HS-5 (cell line): Measurements from ENCODE around the gene GLUL.
"Not testable (repeated sequence)": the region's sequence is repeated elsewhere in the genome, so short reads cannot be mapped to it uniquely, and the experiment has no call there.

Experiments used
- DNase-seq: peaks from one replicate; pipeline ENCODE4 v3.0.0-alpha.2; 2012; ENCODE audit warnings: low read depth

Gene GLUL

GRCh38 chr1:182367926-182368325 lies 23.7 kb downstream of the GLUL start:
- no peak for DNase-seq

DNA sequence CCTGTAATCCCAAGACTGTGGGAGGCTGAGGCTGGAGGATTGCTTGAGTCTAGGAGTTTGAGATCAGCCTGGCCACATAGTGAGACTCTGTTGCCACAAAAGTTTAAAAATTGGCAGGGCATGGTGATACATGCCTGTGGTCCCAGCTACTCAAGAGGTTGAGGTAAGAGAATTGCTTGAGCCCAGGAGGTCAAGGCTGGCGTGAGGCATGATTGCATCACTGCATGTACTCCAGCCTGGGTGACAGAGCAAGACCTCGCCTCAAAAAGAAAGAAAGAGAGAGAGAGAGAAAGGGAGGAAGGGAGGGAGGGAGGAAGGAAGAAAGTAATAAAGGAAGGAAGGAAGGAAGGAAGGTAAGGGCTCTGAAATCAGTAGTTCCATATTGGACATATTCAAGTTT lies 25.0 kb downstream of the GLUL start:
- DNase-seq = no peak

GRCh38 chr1:182359645-182360044 lies 31.9 kb downstream of the GLUL start:
- no peak for DNase-seq

GRCh38 chr1:182357913-182358312 lies 33.7 kb downstream of the GLUL start:
- no peak for DNase-seq

GRCh38 chr1:182357171-182357570 lies 34.4 kb downstream of the GLUL start:
- DNase-seq = no peak

DNA sequence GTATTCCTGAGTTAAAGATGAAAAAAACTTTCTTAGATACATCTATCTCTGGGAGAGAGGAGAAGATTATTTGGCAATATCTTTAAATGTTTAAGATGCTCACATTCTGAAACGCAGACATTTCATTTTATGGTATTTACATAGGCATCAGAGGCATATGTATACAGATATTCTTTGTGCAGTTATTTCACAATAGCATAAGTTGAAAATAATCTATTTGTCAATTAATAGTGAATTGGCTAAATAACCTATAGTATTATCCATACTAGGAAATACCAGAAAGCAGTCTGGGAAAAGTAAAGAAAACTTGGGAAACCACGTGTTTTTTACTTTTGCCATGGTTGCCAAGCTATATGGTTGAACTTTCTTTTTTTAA lies 35.9 kb downstream of the GLUL start:
- DNase-seq = no peak

GRCh38 chr1:182351790-182352364 lies 39.7 kb downstream of the GLUL start:
- no peak for DNase-seq

DNA sequence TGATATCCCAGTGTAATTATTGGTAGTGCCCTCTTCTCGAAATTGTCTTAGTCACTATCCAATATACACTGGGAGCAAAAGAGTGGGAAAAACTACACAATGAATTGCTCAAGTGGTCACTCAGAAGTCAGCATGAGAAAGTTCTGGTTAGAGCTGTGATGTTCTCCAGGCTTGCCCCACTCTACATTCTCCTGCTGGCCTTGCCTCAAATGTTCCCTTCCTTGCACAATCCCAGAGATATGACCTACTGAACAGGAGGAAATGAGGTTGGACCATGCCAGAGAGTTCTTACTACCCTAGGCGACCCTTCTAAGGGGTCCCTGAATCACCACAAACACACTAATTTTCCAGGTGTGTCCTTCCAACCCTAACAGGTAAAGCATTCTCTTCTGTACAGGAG lies 40.8 kb downstream of the GLUL start:
- DNase-seq = no peak

- DNase-seq = no peak
Observed at GRCh38 chr1:182348961-182349747, 42.4 kb downstream of the GLUL start.

DNA sequence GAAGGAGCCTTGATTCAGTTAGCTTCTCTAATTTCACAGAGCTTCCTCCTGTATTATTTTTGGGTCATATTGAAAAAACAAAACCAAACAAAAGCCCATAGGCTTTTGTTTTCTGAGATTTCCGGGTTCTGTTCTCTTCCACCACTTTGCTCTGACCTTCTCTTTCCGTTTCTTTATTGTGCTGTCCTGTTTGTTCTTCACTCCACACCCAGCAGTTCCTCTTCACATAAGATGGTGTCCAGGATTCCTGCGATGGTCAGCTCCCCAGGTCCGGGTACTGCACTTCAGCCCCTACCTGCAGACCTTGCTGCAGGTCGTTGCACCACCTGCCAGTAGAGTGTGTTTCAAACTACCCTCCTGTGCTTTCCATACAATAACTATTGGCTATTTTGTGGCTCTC lies 44.6 kb downstream of the GLUL start:
- DNase-seq = no peak

DNA sequence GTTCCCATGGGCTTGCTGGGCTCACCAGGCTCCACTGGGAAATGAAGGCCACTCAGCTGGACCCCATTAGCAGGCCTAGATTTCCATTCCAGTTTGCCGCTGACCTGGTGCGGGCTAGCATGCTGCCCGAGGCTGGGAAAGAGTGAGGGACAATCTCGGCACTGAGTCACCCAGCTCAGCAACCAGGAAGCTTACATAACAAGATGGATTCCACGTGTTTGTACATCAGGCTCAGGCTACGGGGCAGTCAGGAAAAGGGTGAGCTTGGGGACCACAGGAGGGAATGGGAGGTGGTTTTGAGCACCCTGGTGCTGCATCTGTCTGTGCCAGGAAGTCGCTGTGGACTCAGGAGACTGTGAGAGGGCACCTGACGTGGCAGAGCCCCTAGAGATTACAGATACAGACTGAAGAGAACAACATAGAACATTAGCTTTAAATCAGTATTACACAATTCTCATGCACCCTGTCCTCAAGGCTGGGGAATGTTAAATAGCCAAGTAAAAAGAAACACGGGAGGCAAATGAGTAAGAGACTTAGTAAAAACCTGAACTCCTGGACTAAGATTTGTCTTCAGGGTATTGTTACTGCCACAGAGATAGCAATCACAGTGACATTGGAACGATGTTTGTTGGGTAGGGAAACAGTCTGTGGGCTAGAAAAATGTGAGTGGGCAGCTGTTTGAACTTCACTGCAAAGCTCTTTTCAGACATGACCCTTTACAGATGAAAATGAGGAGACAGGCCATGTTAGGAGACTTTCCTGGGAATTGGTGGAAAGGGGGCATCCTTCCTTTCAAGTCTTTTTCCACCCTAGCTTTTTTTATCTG lies 51.1 kb downstream of the GLUL start:
- no peak for DNase-seq

GRCh38 chr1:182339684-182340083 lies 51.9 kb downstream of the GLUL start:
- no peak for DNase-seq

DNA sequence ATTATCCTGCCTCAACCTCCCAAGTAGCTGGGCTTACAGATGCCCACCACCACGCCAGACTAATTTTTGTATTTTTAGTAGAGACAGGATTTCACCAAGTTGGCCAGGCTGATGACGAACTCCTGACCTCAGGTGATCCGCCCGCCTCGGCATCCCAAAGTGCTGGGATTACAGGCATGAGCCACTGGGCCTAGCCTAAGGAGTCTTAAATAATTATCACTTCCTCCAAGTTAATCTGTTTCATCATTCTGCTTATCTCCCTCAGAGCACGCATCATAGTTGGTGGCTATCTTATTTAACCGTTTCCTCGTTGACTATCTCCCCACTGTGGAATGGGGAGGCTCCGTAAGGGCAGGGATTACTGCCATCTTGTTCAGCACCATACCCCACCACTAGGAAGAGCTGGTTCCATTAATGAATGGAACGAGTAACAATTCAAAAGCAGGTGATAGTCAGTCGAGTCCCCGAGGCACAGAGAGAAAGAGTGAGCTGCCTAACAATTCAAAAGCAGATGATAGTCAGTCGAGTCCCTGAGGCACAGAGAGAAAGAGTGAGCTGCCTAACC lies 52.7 kb downstream of the GLUL start:
- no peak for DNase-seq

GRCh38 chr1:182337736-182338571 lies 53.6 kb downstream of the GLUL start:
- DNase-seq = no peak

DNA sequence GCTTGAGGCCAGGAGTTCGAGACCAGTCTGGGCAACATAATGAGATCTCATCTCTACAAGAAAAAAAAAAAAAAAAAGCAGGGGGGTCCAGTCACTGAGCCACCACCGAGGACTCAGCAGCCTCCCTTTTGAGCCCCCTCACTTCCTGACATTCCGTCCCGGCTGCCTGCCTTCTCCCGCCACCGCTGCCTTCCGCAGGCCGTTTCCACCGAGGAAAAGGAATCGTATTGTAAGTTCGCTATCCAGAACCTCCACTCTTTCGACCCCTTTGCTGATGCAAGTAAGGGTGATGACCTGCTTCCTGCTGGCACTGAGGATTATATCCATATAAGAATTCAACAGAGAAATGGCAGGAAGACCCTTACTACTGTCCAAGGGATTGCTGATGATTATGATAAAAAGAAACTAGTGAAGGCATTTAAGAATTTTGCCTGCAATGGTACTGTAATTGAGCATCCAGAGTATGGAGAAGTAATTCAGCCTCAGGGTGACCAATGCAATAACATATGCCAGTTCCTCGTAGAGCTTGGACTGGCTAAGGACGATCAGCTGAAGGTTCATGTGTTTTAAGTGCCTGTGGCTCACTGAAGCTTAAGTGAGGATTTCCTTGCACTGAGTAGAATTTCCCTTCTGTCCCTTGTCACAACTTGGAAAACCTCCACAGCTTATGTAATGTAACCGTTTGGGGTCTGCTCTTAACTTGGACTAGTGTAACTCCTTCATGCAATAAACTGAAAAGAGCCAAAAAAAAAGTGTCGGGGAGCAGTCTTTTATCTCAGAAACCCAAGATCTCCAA lies 55.6 kb downstream of the GLUL start:
- DNase-seq = no peak

DNA sequence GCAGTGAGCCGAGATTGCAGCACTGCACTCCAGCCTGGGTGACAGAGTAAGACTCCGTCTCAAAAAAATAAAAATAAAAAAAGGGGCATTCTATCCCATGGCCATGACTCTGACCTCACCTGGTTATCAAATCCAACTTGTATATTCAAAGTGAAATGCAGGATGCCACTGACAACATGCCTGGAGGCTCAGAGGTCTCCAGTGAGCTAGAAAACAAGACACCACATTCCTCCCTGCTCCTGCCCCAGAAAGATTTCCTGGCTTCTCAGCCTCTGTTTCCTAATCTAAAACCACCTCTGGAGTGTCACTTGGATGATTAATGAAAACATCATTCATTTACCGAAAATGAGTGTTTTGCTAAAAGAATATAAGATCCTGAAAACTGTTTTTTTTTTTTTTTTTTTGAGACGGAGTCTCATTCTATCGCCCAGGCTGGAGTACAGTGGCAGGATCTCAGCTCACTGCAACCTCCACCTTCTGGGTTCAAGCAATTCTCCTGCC lies 58.5 kb downstream of the GLUL start:
- DNase-seq = not testable (repeated sequence)

DNA sequence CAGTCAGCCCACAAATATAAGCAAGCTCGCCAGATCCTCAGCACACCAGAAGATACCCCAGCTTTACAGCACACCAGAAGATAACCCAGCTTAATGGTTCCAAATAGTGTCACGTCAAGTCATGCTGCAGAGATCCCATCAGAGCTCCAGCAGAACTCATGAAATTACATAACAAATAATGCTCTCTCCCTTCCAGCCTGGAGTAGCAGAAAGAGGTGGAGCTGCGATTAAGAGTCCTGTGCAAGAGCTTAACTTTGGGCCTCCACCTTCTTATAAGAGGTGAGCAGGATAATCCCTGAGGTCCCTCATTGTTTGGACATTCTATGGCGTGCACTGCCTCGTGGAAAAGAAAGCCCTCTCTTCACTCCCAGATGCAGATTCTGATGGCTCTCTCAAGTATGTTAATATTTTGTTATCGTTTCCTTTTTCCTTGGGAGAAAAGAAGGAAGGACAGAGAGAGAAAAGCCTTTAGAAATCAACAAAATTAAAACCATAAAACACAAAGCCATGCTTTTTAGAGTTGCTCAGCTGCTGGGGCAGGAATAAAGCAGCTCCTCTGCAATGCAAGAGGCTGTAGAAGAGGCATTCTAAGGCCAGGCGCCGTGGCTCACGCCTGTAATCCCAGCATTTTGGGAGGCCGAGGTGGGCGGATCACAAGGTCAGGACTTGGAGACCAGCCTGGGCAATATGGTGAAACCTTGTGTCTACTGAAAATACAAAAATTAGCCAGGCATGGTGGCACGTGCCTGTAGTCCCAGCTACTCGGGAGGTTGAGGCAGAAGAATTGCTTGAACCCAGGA lies 59.1 kb downstream of the GLUL start:
- no peak for DNase-seq
